Stromal cell of bone marrow (primary cell): ENCODE measurements around the gene CLSTN3.

Experiments
- DNase-seq: peaks from one replicate; pipeline ENCODE4 v3.0.0-alpha.2; 2012; ENCODE audit warnings: low read depth

The CLSTN3 gene

GRCh38 chr12:7129872-7130691, at the start of gene CLSTN3:
CLSTN3 (plus strand) TSS chr12:7130371; CDS start chr12:7130649, 278 bp downstream.
- DNase-seq = peak; percentile 41

- DNase-seq = no peak
Observed at GRCh38 chr12:7081037-7081436, 49.1 kb upstream of the CLSTN3 start.

GRCh38 chr12:7083125-7083524, 47.0 kb upstream of the CLSTN3 start:
- DNase-seq = no peak

DNA sequence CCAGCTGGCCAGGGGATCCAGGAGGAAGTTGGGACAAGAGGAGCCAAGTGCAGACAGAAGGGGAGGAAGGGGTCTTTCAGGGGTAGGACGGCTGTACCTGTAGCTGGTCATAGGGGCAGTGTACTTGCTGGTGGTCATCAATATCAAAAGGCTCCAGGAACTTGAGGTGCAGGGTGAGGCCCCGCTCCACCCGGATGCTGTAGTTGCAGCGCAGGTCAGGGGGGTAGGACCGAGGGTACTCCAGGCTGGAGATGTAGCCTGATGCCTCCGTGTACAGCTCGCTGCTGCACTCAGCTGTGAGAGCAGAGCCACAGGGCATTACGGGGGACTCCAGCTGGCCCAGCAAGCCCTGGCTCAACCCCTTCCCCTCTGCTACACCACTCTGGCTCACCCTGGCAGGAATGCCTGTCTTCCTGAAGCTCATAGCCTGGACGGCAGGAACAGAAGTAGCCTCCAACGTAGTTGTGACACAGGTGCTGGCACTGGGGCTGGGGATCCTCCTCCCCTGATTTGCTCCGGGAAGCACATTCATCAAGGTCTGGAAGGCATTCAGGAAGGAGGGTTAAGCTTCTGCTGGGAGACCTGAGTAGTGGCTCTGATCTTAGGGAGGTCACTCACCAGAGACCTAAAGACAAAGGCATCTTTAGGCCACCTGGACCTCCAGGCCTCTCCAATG, 40.8 kb upstream of the CLSTN3 start:
- DNase-seq = no peak

- DNase-seq = no peak
Observed at GRCh38 chr12:7090222-7090998, 39.8 kb upstream of the CLSTN3 start.

GRCh38 chr12:7091171-7091570, 39.0 kb upstream of the CLSTN3 start:
- no peak for DNase-seq

DNA sequence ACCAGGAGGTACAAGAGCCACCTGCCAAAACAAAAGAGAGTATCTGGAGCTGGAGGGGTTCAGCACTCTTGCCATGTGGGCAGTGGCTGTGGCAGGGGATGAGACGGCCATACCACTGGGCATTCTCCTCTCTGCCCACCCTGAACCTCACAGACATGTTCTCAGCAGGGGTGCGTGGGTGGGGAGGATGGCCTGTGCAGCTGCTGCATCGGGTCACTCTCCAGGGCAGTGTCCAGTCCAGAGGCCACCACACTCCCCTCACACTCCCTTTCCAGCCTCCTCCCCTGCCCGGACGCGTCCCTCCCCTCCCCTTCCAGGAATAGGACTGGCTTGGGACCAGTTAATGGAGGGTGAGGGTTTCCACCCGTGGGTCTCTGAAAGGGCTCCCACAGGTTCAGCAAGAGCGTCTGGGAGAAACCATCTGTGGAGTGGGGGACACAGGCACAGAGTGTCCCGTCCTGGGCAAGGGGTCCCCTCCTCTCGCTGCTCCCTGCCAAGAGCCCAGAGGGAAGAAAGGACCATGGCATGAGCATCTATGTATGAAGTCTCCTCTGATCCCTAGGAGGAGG, 38.4 kb upstream of the CLSTN3 start:
- no peak for DNase-seq

GRCh38 chr12:7092229-7092985, 37.8 kb upstream of the CLSTN3 start, which contains the start of gene C1R:
C1R (minus strand) TSS chr12:7092445; CDS start chr12:7092388, 57 bp downstream.
- DNase-seq = peak; percentile 89

DNA sequence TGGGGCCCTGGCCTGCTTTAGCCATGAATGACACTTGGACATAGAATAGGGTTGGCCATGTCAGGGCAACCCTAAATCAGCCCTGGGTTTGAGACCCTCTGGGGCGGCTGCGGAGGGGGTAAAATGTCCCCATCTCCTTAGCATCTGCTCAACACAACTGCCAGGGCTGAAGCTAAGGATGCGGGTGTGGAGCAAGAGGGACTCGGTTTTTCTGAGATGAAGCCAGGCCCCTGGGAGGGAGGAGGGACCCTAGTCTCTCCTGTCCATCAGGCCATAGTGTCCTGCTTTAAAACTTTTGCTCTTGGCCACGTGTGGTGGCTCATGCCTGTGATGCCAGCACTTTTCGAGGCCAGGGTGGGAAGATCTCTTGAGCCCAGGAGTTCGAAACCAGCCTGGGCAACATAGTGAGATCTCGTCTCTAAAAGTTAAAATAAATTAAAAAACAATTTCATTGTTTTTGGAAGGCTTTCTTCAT, 37.1 kb upstream of the CLSTN3 start:
- DNase-seq = no peak

DNA sequence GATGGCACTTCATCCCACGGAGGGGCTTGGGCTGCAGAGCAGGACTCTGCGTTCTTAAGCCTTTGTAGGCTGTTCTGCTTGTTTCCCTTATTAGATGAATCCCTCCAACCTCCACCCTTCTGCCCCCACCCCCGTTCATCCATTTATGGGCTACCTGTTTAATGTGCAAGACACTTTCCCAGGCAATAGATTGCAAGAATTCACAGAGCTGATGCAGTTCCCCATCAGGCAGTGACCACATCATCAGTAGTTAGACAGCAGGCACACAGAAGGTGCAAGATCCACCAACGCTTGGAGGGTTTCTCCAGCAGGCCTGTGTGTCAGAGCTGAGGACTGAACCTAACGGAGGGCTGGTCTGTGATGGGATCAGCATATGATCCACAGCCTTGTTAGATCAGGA, 36.7 kb upstream of the CLSTN3 start:
- DNase-seq = no peak

- DNase-seq = no peak
Observed at GRCh38 chr12:7093892-7094291, 36.3 kb upstream of the CLSTN3 start.

- DNase-seq = no peak
Observed at GRCh38 chr12:7096006-7096932, 33.9 kb upstream of the CLSTN3 start.

DNA sequence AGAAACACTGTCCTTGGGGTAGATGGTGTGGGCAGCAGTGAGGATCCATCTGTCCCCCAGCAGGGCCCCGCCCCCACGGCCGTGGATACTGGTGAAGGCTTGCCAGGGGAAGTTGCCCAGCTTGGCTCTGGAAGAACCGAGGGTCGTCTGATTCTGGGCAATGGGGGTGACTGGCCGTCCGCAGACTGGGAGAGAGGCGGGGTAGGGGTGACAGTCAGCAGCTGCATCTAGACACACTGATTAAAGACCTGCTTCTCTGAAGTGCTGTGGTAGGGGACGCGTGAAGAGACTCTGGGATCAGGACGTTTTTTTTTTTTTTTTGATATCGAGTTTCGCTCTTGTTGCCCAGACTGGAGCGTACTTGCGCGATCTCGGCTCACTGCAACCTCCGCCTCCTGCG, 33.2 kb upstream of the CLSTN3 start:
- no peak for DNase-seq

DNA sequence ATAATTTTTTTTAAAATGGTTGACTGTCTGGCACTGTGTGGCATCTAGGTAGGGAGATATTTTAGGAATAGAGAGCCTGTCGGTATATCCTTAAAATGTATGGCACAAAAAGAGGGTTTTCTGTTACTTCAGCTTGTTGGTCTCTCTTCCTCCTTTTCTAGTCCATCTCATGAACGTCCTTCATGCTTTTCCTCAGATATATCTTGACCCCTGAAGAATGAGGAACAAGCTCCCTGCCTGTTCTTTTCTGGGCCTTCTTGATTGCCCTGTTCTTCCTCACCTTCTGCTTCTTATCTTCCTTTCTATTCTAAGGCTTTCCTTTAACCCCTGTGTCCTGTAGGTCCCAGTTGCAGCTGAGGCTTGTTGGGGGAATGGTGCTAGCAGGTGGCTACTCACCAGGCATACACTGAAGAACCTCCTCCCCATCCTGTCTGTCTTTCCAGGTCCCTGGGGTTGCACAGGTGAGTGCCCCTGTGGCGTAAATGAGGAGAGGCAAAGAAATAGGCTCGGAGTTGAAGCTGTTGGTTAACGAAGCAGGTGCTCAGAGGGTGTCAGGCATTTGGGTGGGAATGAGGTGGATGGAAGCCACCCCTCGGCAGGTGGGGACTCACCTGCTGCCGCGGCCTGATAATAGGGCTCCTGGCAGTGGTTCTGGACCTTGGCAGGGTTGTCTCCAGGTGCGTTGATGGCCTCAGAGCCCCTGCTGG, 30.7 kb upstream of the CLSTN3 start:
- no peak for DNase-seq

DNA sequence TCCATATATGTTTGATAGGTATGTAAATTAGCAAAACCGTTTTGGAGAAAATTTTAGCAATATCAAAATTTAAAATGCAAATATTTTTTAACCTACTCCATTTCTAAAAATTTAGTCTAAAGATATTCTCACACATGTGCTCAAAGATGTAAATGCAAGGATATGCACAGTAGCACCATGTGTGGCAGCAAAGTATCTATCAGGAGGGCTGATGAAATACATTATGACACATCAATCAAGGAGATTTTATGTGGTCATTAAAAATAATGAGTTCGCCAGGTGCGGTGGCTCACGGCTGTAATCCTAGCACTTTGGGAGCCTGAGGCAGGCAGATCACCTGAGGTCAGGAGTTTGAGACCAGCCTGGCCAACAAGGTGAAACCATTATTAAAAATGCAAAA, 29.9 kb upstream of the CLSTN3 start:
- DNase-seq = no peak

DNA sequence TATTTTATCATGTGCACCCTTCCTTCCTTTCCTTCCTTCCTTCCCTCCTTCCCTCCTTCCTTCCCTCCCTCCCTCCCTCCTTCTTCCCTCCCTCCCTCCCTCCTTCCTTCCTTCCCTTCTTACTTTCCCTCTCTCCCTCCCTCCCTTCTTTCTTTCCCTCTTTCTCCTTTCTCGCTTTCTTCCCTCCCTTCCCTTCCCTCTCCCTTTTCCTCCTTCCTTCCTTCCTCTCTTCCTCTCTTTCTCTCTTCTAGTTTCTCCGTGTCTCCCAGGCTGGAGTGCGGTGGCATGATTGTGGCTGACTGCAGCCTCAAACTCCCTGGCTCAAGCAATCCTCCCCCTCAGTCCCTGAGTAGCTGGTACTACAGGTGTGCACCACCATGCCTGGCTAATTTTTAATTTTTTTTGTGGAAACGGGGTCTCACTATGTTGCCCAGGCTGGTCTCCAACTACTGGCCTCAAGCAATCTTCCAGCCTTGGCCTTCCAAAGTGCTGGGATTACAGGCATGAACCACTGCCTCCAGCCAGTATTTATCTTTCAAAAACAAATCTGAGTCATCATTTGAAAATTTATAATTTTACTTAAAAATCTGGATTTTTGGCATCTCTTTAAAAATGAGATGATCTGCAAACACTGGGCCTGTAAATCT, 29.0 kb upstream of the CLSTN3 start:
- no peak for DNase-seq

DNA sequence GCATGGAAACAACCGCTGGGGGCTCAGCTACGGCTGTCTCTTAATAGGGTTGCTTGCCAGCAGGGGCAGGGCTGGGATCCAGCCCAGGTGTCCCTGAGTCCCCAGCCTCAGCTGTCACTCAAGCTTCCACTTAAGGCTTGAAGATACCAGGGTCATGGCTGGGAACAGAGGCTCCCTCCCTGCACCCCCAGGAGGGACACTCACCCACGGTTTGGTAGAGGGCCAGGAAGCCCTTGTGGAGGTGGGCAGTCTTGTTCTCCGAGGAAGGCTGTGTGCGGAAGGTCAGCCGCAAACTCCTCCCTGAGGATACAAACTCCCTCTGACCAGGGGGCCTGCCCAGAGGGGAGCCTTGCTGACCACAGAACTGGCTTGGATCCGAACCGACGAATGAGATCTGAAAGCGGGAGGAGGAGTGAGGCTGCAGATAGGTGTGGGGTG, 28.5 kb upstream of the CLSTN3 start:
- DNase-seq = no peak

- no peak for DNase-seq
Observed at GRCh38 chr12:7102582-7102981, 27.6 kb upstream of the CLSTN3 start.
